GM12878 (cell line): ENCODE data around the gene C19orf73. TPM values are rescaled to one million over a fixed set of nuclear protein-coding genes. Genes with fewer than 3 reads are reported as not detected.

Experiments used
- ATAC-seq: fragments of 200-7000 bp; cut with Tn5 transposase; 3 replicates; pipeline ENCODE4 v1.9.1; 2020; ENCODE audit warnings: mild to moderate bottlenecking, moderate library complexity
- BruUV-seq: library from RNA; stranded (reverse); fragments of 400-500 nt; replicated peaks from 2 replicates; lab custom pipeline; 2021; lab: Mats Ljungman, UMichigan
- CTCF ChIA-PET: fragments of 300-600 bp; sonication (Branson Sonifier 250); formaldehyde crosslinking; extraction: SDS; loops from one replicate; lab custom pipeline; 2021; ENCODE audit warnings: inconsistent platforms; lab: Yijun Ruan, JAX
- POLR2A ChIA-PET: fragments of 350-600 bp; formaldehyde crosslinking; extraction: SDS; loops from one replicate; lab custom pipeline; 2021; ENCODE audit warnings: inconsistent platforms; lab: Charles Lee
- RAD21 ChIA-PET: fragments of 300-600 bp; sonication (Branson Sonifier 250); formaldehyde crosslinking; loops from one replicate; lab custom pipeline; 2023; ENCODE audit warnings: antibody characterized with exemption; ENCODE audit not compliant: unreplicated experiment; lab: Charles Lee
- SMC1A ChIA-PET: fragments of 300-600 bp; sonication (Branson Sonifier 250); formaldehyde crosslinking; loops from one replicate; lab custom pipeline; 2023; ENCODE audit not compliant: unreplicated experiment, uncharacterized antibody; lab: Charles Lee
- DNase-seq: peaks from one replicate; pipeline ENCODE4 v3.0.0-alpha.2; 2011; ENCODE audit warnings: low read depth, low spot score
- FAIRE-seq: peaks from 3 replicates; lab custom pipeline; 2011; peaks lifted over from hg19 to GRCh38; lab: Jason Lieb, UNC
- H2AFZ ChIP-seq: 2 replicates; pipeline ENCODE4 v1.6.0; 2011; ENCODE audit warnings: low read depth, low read length, control low read depth; ENCODE audit not compliant: control insufficient read depth
- H3K27ac ChIP-seq: 2 replicates; pipeline ENCODE4 v1.5.1; 2011; ENCODE audit warnings: control low read depth; ENCODE audit not compliant: control insufficient read depth, insufficient read depth
- H3K27me3 ChIP-seq, 2 experiments: replicated peaks in 1 of 2; 2 replicates each; pipeline versions ENCODE4 v1.6.0 to v1.6.1; 2011; ENCODE audit warnings: low read length in 1 of 2; ENCODE audit not compliant: control insufficient read depth in 2 of 2, insufficient read depth in 2 of 2
- H3K36me3 ChIP-seq, 2 experiments: 2 replicates each; pipeline ENCODE4 v1.5.1; 2011; ENCODE audit warnings: low read length in 1 of 2; ENCODE audit not compliant: control insufficient read depth in 2 of 2, insufficient read depth in 2 of 2
- H3K4me1 ChIP-seq: 2 replicates; pipeline ENCODE4 v1.6.1; 2011; ENCODE audit warnings: mild to moderate bottlenecking, low read length, moderate library complexity, mixed read lengths; ENCODE audit not compliant: control insufficient read depth, insufficient read depth
- H3K4me2 ChIP-seq: 2 replicates; pipeline ENCODE4 v1.6.0; 2011; ENCODE audit warnings: control low read depth; ENCODE audit not compliant: control insufficient read depth, insufficient read depth
- H3K4me3 ChIP-seq: fragments of 200-600 bp; sonication (generic); 2 replicates; pipeline ENCODE4 v1.5.1; 2016
- H3K79me2 ChIP-seq: 2 replicates; pipeline ENCODE4 v1.6.0; 2011; ENCODE audit warnings: low read length; ENCODE audit not compliant: control insufficient read depth, insufficient read depth
- H3K9ac ChIP-seq: 2 replicates; pipeline ENCODE4 v1.8.0; 2011; ENCODE audit warnings: low read length, control low read depth, mixed read lengths; ENCODE audit not compliant: control insufficient read depth, insufficient read depth
- H3K9me3 ChIP-seq: replicated peaks from 3 replicates; pipeline ENCODE4 v1.5.1; 2011; ENCODE audit warnings: mild to moderate bottlenecking, low read length; ENCODE audit not compliant: control insufficient read depth, insufficient read depth
- H4K20me1 ChIP-seq: 2 replicates; pipeline ENCODE4 v1.6.0; 2011; ENCODE audit not compliant: control insufficient read depth, insufficient read depth
- ASH2L ChIP-seq: fragments of 300-600, 200-600 bp; sonication (generic); IDR thresholded peaks from 2 replicates; pipeline ENCODE4 v1.6.1; 2017; ENCODE audit warnings: low read depth, mild to moderate bottlenecking, borderline replicate concordance
- BRCA1 ChIP-seq: IDR thresholded peaks from 2 replicates; pipeline ENCODE4 v1.6.1; 2011; ENCODE audit warnings: low read depth, low read length, improper control_type of control experiment
- CBFB ChIP-seq: IDR thresholded peaks from 2 replicates; pipeline ENCODE4 v1.6.1; 2016; ENCODE audit warnings: antibody characterized with exemption, low read depth
- CBX3 ChIP-seq: fragments of 200-600 bp; sonication (generic); IDR thresholded peaks from 2 replicates; pipeline ENCODE4 v1.6.1; 2016; ENCODE audit warnings: low read depth, borderline replicate concordance
- EED ChIP-seq: sonication (generic); IDR thresholded peaks from 2 replicates; pipeline ENCODE4 v1.6.1; 2016; ENCODE audit warnings: antibody characterized with exemption, low read depth
- EGR1 ChIP-seq, 2 experiments: IDR thresholded peaks; 1 replicate in 1 of 2; 2 replicates in 1 of 2; pipeline ENCODE4 v1.6.1; 2011 to 2012; ENCODE audit warnings: low read depth in 2 of 2, low read length in 2 of 2, borderline replicate concordance in 1 of 2, mild to moderate bottlenecking in 1 of 2, moderate library complexity in 1 of 2
- ESRRA ChIP-seq: IDR thresholded peaks from 2 replicates; pipeline ENCODE4 v1.6.1; 2012; ENCODE audit warnings: mild to moderate bottlenecking, low read length, improper control_type of control experiment
- FOXK2 ChIP-seq: fragments of 450-650 bp; IDR thresholded peaks from 2 replicates; pipeline ENCODE4 v1.6.1; 2017; ENCODE audit warnings: mild to moderate bottlenecking, moderate library complexity
- GATAD2B ChIP-seq: fragments of 450-650 bp; conservative IDR thresholded peaks from 2 replicates; pipeline ENCODE4 v1.6.1; 2017; ENCODE audit warnings: low read depth, mild to moderate bottlenecking, moderate library complexity
- HCFC1 ChIP-seq: fragments of 150-350 bp; IDR thresholded peaks from 2 replicates; pipeline ENCODE4 v1.6.1; 2014; ENCODE audit warnings: low read length
- HDGF ChIP-seq: fragments of 450-650 bp; IDR thresholded peaks from 2 replicates; pipeline ENCODE4 v1.6.1; 2016; ENCODE audit warnings: antibody characterized with exemption
- IRF3 ChIP-seq: fragments of 450-650 bp; IDR thresholded peaks from 2 replicates; pipeline ENCODE4 v1.6.1; 2014; ENCODE audit warnings: mild to moderate bottlenecking
- JUNB ChIP-seq: IDR thresholded peaks from 2 replicates; pipeline ENCODE4 v1.6.1; 2016; ENCODE audit warnings: antibody characterized with exemption, mild to moderate bottlenecking
- MEF2B ChIP-seq: fragments of 450-650 bp; IDR thresholded peaks from 2 replicates; pipeline ENCODE4 v1.6.1; 2018; ENCODE audit warnings: mild to moderate bottlenecking, moderate library complexity; ENCODE audit not compliant: partially characterized antibody, poor library complexity, severe bottlenecking
- NR2F1 ChIP-seq: fragments of 450-650 bp; conservative IDR thresholded peaks from 2 replicates; pipeline ENCODE4 v1.6.1; 2017; ENCODE audit warnings: mild to moderate bottlenecking
- RAD51 ChIP-seq: fragments of 450-650 bp; IDR thresholded peaks from 2 replicates; pipeline ENCODE4 v1.6.1; 2016; ENCODE audit warnings: moderate library complexity, mild to moderate bottlenecking, inconsistent platforms
- YBX1 ChIP-seq: fragments of 450-650 bp; IDR thresholded peaks from 2 replicates; pipeline ENCODE4 v1.6.1; 2016; ENCODE audit warnings: antibody characterized with exemption
- ZBTB40 ChIP-seq: fragments of 450-650 bp; IDR thresholded peaks from 2 replicates; pipeline ENCODE4 v1.6.1; 2016; ENCODE audit warnings: mild to moderate bottlenecking, moderate library complexity, borderline replicate concordance
- ZNF217 ChIP-seq: fragments of 450-650 bp; IDR thresholded peaks from 2 replicates; pipeline ENCODE4 v1.6.1; 2017; ENCODE audit warnings: antibody characterized with exemption, mild to moderate bottlenecking
- ZNF274 ChIP-seq: IDR thresholded peaks from one replicate; pipeline ENCODE4 v1.8.0; 2011; ENCODE audit not compliant: insufficient read length, insufficient read depth
- WGBS: methylation state at CpG from one replicate; pipeline ENCODE4 v1.1.6; 2016; ENCODE audit warnings: low lambda C conversion rate; ENCODE audit not compliant: insufficient replicate concordance, insufficient coverage; ENCODE audit errors: missing lambda C conversion rate; 5-methylcytosine and 5-hydroxymethylcytosine counted together
- in situ Hi-C: fragments of 300-500 bp; cut with MboI; formaldehyde crosslinking; loops from 9 replicates; pipeline ENCODE4 v1.14.3; 2018; ENCODE audit warnings: mixed read lengths
- intact Hi-C: fragments of 100-400 bp; cut with micrococcal nuclease; formaldehyde crosslinking; loops from one replicate; pipeline ENCODE4 v1.14.2; 2022; ENCODE audit not compliant: unreplicated experiment
- polyA plus RNA-seq, 11 experiments: library from polyadenylated mRNA; depleted of rRNA in 4 of 11; unstranded in 6 of 11; stranded (reverse) in 5 of 11; fragments of >200 nt; fragmentation: Nextera tagmentation in 4 of 11; fragmentation: Illumina TruSeq in 1 of 11; extraction: Ambion mirVana in 4 of 11; extraction: Trizol in 1 of 11; gene quantifications; 1 replicate in 1 of 11; 2 replicates in 10 of 11; pipeline versions ENCODE4 v1.2.1 to v1.2.3, GENCODE V29; 2011 to 2016; ENCODE audit warnings: inconsistent platforms in 2 of 11, missing spikeins in 2 of 11, low read depth in 1 of 11
- total RNA-seq, 4 experiments: library from RNA; depleted of rRNA in 3 of 4; stranded (reverse); fragments of >200 nt in 3 of 4; fragmentation: Illumina TruSeq in 1 of 4; extraction: Trizol in 1 of 4; gene quantifications; 2 replicates each; pipeline versions ENCODE4 v1.2.1 to v1.2.3, GENCODE V29; 2013 to 2021

C19orf73 gene
- total and polyA plus RNA-seq, 10 of the 15 experiments (the other 5 are each of a cell fraction or from before 2014, with no cell fraction given): 0.20 to 2.0 (median 0.80) TPM

GRCh38 chr19:49098795-49099194 lies 20.1 kb downstream of the C19orf73 start:
- in situ Hi-C loops: loop anchor here (5.0 kb wide), 1 partner anchor 109 kb away; no protein-coding TSS in a partner anchor
- ATAC-seq (no peak), DNase-seq (no peak), FAIRE-seq (no peak)
- Histone ChIP-seq H3K27ac (no peak overlapping the region), H3K4me2 (no peak overlapping the region), H3K4me3 (no peak overlapping the region), H2AFZ (no peak overlapping the region), H3K4me1 (no peaks in the 10 kb centered on the region), H3K79me2 (no peaks in the 10 kb centered on the region; the same call in 1 of the 2 replicates), H3K36me3 (peaks cover 25 to 40% of the 10 kb centered on the region in 2 experiments; a peak in 3 of 4 replicates), H4K20me1 (peaks cover 3% of the 10 kb centered on the region; the same call in 1 of the 2 replicates), H3K9ac (no peak overlapping the region)
- no TSS peak for BruUV-seq
- ChIA-PET CTCF (interaction anchor here (0.7 to 4.9 kb wide), 21 partner anchors 7 to 312 kb away, joined by 3 to 56 read pairs (median 11); partner anchors contain the start of gene LIN7B), POLR2A (interaction anchor here (0.5 kb wide), 1 partner anchor 26 kb away, joined by 8 read pairs; no protein-coding TSS in a partner anchor), SMC1A (interaction anchor here (1.6 to 2.3 kb wide), 2 partner anchors 100 to 109 kb away, joined by 5 to 22 read pairs; no protein-coding TSS in a partner anchor), RAD21 (interaction anchor here (1.5 to 2.0 kb wide), 2 partner anchors 47 to 100 kb away, joined by 13 to 19 read pairs; no protein-coding TSS in a partner anchor)
- TF ChIP-seq GATAD2B: no peak
- TF ChIP-seq MEF2B: no peak
- TF ChIP-seq YBX1: no peak
- TF ChIP-seq ZBTB40: no peak
- no peak for TF ChIP-seq ZNF274
- TF ChIP-seq BRCA1: no peak
- no peak for TF ChIP-seq JUNB
- TF ChIP-seq CBX3: no peak
- TF ChIP-seq ZNF217: no peak
- no peak for TF ChIP-seq EED
- no peak for TF ChIP-seq NR2F1
- no peak for TF ChIP-seq EGR1 (IDR thresholded peaks at IDR 0.05; ENCODE audit: borderline replicate concordance in 1 of 2, low read depth in 2 of 2, low read length in 2 of 2)
- no peak for TF ChIP-seq ASH2L
- TF ChIP-seq RAD51: no peak
- TF ChIP-seq HDGF: no peak
- no peak for TF ChIP-seq ESRRA
- TF ChIP-seq CBFB: no peak
- TF ChIP-seq FOXK2: no peak
- no peak for TF ChIP-seq HCFC1
- no peak for TF ChIP-seq IRF3
- TF ChIP-seq, all 136 proteins: peak for 0
- WGBS: 93% methylated on average over 4 of the region's 4 CpGs
- Histone ChIP-seq H3K27me3 (no peaks in the 10 kb centered on the region), H3K9me3 (no peaks in the 10 kb centered on the region)
- intact Hi-C loops: loop anchor here (1.0 kb wide), 1 partner anchor 48 kb away; no protein-coding TSS in a partner anchor
